Activated CD8-positive, alpha-beta memory T cell treated with anti-CD3 and anti-CD28 coated beads, Interleukin-2, amount 50 U/mL, for 1 hour (primary cell): ENCODE data around the gene ZDHHC7.

Experiments
- DNase-seq: peaks from one replicate; pipeline ENCODE4 v3.0.0-alpha.2; 2020; ENCODE audit errors: extremely low read depth

ZDHHC7 gene

GRCh38 chr16:84964386-84965128 lies 46.8 kb downstream of the ZDHHC7 start:
- no peak for DNase-seq

DNA sequence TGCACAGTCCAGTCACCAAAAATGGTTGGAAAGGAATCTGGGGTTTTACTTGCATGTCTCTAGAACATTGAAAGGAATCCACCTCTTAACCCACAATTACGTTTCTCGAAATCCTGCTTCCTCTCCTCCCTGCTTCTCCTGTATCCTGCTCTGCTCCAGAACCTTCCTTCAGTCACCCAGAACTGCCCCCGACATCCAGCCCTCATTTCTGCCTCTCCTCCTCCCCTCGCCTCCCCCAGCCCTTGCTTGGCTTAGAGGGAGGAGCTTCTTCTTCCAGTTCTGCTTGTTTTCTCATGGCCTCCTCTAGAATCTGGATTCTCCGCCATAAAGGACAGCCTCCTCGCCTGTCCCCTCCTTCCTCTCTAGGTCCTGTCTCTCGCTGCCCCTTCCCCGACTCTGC lies 48.3 kb downstream of the ZDHHC7 start:
- no peak for DNase-seq

GRCh38 chr16:84960942-84961341 lies 50.4 kb downstream of the ZDHHC7 start:
- DNase-seq: no peak

- no peak for DNase-seq
Measured at GRCh38 chr16:84959784-84960417, 51.4 kb downstream of the ZDHHC7 start.

DNA sequence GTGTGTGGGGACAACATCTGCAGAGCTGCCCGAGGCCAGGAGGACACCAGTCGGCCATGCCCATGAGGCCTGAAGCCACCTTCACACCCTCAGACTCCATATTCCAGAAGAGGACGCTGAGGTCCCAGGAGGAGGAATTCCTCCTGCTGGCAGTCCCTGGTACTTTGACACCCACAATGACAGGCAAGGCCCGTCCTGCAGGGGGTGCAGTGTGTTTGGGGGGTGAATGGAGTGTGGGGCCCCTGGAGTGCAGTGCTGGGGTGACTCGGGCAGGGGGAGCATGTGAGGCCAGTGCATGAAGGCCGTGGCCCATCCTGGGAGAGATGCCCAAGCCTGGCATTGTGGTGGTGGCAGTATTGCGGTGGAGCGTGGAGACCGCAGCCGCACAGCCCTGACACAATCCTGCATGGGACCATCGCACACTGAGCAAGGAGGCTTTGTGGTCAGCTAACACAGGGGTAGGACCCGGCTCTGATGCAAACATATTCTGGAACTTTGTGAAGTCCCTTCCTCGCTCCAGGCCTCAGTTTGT lies 52.2 kb downstream of the ZDHHC7 start:
- DNase-seq: no peak

DNA sequence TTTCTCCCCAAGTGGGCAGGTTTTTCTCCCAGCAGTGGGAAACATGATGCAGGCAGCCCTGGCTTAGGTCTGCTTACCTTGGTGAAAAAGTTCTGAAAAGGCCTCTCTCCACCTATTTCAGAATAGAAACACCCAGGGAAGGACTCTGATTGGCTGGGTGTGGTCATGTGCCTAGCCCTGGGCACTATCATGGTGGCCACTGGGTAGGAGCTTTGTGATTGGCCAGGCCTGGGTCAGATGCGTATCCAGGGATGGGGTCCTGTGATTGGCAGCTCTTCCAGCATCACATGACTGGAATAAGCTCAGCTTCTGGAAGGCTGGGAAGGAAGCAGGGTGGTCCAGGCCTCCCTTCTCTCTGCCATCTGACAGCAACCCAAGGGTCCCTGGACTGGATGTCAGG lies 53.5 kb downstream of the ZDHHC7 start:
- no peak for DNase-seq

- no peak for DNase-seq
Measured at GRCh38 chr16:84957192-84957591, 54.1 kb downstream of the ZDHHC7 start.

GRCh38 chr16:84955427-84955826 lies 55.9 kb downstream of the ZDHHC7 start:
- DNase-seq: no peak

DNA sequence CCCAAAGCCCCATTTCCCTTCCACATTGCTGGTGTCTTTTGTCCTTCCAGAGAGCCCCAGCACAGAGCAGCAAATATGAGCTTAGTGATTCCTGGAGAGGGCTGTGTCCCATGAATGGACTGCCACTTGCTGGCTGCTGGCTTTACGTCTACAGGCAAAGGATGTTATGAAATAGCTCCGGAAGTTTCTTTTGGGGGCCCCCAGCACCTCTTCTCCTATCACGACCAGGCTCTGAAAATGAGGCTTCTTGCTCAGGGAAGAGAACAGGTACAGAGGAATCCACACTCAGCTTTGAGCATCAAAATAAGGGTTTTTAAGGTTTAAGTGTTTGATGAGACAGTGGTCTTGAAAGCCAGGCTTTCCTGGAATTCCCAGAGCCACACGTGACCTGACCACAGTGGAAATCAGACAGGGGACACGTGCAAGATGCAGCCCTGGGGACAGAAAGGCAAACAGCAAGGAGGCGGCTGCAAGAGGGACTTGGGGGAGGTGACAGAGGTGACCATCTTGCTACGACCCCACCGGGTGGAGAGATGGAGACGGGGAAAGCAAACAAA lies 58.1 kb downstream of the ZDHHC7 start:
- DNase-seq: no peak

- DNase-seq: peak; percentile 20
Measured at GRCh38 chr16:84952335-84953189, 58.8 kb downstream of the ZDHHC7 start.

GRCh38 chr16:84950906-84951305 lies 60.4 kb downstream of the ZDHHC7 start:
- DNase-seq: no peak

DNA sequence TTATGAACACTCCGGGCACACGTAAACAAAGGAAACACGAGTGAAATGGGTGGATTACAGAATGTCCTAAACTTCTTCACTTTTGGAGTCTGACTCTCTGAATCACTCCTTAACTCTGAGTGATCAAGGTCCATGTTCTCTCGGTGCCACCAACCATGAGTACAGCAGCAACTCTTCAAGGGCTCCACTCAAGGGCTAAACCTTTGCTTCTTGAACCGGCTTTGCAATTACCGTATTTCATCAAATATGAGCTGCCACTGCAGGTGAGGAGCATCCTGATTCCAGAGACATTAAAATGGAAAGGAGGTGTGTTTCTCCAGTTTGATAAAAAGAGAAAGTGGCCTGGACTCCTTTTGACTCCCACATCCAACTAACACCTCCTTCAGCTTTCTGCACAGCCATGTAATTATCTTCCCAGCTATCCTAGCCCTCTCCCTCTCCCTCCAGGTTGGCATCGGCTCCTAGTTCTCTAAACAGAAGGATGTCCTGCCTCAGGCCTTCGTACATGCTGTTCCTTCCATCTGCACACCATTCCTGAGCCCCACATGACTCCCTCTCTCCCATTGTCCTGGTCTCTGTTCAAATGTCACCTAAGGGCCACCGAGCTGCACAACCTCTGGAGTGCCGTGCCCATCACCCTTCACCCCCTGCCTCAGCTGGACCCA lies 61.4 kb downstream of the ZDHHC7 start:
- no peak for DNase-seq

- no peak for DNase-seq
Measured at GRCh38 chr16:84948851-84949610, 62.3 kb downstream of the ZDHHC7 start.

GRCh38 chr16:84947996-84948850 lies 63.1 kb downstream of the ZDHHC7 start:
- no peak for DNase-seq

DNA sequence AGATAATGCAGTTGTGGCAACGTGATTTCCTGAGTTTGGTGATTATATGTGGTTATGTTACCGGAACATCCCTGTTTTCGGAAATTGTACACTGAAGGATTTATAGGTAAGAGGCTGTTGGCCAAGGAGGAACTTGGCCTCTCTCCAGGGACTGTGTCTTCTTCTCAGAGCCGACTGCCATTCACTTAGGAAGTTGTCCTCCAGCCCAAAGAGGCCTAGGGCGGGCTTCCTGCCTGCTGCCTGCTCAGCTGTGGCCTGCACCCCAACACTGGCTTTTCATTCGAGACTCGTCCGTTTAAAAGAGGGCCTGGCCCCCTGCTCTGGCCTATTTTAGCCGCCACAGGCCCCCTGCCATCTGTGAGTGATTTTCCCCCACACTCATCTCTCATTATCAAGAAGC lies 64.3 kb downstream of the ZDHHC7 start:
- DNase-seq: no peak

GRCh38 chr16:84943620-84944019 lies 67.7 kb downstream of the ZDHHC7 start:
- no peak for DNase-seq

GRCh38 chr16:84942786-84943185 lies 68.5 kb downstream of the ZDHHC7 start:
- DNase-seq: no peak

DNA sequence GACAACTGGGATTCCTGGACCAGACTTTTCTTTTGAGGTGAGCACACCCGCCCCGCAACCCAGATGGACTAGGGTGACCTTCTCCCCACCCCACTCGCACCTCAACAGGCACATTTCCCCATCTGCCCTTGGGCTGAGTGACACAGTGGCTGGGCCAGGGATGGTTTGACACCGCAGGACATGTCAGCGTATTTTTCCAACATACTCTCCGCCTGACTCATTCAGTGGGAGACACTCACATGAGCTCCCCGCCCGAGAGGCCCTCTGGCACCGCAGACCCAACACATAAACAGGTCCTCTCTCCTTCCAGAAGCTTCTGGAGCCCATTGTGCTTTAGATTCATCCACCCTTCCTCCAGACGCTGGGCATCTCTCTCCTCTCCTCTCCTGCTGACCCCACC lies 69.4 kb downstream of the ZDHHC7 start:
- DNase-seq: no peak

DNA sequence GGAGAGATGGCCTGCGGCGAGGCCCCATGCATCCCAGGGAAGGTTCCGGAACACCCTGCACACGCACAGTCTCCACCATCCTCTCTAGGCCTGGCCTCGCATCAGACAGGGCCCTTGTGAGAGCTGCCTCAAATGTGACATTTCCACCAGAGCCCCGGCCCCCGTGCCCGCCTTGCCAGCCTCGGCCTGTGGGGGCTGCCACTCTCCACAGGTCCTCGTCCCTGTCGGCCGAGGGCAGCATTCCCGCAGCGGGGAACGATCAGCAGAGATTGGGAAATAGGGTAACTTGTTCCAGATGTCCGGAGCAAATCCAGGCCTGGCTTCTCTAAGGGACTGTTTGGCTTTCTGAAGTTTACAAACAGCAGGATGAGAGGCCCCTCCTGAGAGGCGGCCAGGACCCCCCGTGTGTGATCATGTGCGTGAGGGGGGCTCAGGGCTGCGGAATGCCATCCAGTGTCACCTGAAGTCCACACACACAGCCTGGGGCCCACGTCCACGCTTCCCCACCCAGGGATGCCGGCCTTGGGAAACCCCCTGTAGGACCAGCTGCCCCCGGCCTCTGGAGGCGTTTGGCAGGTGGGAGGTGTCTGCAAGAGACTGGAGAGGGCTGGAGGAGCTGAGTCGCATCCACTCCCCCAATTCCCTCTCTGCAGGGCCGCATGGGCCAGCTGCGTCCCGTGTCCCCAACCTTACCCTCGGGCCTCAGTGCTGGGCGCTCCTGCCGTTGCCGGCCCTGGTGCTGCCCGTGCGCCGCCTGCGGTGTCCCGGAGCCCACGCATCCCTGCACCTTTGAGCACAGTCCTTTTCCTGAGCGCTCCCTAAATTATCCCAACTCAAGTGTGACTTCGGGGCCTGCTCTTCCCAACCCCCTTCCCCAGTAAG lies 70.4 kb downstream of the ZDHHC7 start:
- DNase-seq: no peak
